T-helper 1 cell treated with Interleukin-12 subunit alpha and Interleukin-12 subunit beta and Interleukin-4 antibody, amounts not matched to agents 30 ng/mL and 1 ng/mL, for 36 hours (primary cell): ENCODE data around the gene ZBTB38. TPM values are rescaled to one million over a fixed set of nuclear protein-coding genes. Genes with fewer than 3 reads are reported as not detected.

ENCODE experiments used
- intact Hi-C: fragments of 100-400 bp; cut with micrococcal nuclease; formaldehyde crosslinking; loops from one replicate; pipeline ENCODE4 v1.15.1; 2024
- total RNA-seq: library from RNA; stranded (reverse); gene quantifications from 2 replicates; pipeline ENCODE4 v1.2.3, GENCODE V29; 2022

Gene ZBTB38
- total RNA-seq, 1 donor from 2014 or later: 27.4 TPM

DNA sequence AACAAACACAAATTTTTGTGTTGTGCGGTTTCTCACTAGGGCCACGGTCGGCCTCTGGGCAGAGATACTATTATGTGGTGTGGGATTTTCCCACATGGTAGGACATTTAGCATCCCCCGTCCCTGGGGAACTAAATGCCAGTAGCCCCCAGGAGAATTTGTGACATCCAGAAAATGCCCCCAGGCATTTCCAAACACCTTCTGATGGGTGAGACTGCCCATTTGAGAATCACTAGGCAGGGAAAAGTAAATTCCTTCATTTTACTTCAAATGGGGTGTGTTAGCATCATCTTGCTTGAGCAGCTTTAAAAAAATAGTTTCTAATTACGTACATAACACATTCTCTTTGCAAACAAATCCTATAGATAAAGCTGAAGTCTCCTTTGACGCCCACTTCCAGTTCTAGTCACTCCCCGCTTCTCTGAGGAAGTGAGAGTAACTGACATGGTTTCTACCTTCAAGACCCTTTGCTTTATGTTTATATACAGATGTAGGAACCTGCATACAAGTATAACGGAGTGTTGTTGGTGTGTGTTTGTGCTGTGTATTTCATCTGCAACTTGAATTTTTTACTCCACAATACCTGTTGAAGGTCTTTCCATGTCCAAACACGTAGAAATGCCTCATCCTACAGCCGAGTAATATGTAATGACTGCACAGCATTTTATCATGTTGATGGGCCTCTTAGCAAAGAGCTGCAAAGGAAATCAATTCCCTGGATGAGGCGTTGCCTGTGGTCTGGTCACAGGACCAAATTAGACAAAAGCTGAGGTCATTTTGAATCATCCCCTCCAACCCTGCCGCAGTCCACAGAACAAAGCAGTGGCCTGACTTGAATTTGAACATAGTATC is 31.4 kb upstream of the ZBTB38 start:
- intact Hi-C loops: no loop called here

DNA sequence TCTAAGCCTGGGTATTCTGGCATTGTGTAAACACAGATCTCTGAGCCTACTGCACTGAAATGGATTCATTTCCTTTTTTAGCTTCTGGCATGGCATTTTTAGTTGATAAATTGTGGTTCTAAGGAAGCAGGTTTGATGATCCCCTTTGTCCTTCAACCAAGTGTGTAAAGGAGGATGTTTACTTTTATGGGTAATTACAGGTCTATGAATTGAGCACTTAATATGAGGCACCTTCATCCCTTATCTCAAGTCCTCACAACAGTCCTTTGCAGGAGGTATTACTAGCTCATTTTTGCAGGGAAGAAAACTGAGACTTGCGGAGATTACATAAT is 30.8 kb upstream of the ZBTB38 start:
- intact Hi-C loops: no loop called here

DNA sequence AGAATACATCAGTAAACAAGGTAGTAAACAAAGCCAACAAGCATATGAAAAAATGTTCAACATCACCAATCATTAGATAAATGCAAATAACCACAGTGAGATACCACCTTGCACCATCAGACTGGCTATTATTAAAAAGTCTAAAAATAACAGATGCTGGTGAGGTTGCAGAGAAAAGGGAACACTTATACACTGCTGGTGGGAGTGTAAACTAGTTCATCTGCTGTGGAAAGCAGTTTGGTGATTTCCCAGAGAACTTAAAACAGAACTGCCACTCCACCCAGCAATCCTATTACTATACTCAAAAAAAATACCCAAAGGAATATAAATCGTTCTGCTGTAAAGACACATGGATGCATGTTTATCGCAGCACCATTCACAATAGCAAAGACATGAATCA is 30.3 kb upstream of the ZBTB38 start:
- intact Hi-C loops: no loop called here

DNA sequence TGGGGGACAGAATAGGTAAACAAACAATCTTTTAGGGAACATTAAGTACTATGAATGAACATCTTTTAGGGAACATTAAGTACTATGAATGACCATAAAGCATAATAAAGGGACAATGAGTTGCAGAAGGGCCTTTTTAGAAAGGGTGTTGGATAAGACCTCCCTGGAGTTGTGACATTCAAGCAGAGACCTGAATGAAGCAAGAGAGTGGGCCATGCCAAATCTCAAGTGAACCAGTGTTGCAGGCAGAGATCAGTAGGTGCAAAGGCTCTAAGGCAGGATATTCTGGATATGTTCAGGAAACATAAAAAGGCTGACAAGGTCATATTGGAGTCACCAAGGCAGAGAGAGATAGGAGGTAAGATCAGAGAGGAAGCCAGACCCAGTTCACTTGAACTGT is 29.4 kb upstream of the ZBTB38 start:
- intact Hi-C loops: no loop called here

DNA sequence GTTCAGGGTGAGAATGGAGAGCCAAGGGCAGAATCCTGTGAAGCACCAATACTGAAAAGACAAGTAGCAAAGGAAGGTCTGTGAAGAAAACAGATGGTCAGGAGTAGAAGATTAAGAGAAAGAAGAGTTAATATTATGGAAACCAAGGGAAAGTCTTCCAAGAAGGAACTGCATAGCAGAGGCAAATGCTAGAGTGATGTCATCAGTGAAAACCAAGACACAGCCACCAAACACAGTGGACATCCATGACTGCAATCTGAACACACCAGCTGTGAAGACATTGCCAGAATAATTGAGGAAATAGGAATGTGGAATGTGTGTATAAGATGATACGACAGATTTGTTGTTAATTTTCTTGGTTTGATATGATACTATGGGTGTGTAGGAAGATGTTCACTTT is 26.8 kb upstream of the ZBTB38 start:
- intact Hi-C loops: no loop called here

DNA sequence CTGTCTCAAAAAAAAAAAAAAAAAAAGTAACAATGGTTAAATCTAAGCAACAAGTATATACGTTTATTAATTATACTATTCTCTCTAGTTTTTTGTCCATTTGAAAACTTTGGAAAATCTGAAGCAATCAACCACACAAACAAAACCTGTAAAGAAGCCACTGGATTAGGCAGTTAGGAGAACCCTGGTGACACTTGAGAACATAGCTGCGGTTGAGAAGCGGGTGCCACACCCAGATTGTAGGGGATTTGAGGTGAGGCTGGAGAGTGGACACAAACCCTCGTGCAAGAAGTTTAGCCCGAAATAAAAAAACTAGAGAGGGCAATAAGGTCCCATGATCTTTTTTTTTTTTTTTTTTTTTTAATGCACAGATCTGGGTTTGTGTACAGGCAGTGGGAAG is 25.9 kb upstream of the ZBTB38 start:
- intact Hi-C loops: no loop called here

DNA sequence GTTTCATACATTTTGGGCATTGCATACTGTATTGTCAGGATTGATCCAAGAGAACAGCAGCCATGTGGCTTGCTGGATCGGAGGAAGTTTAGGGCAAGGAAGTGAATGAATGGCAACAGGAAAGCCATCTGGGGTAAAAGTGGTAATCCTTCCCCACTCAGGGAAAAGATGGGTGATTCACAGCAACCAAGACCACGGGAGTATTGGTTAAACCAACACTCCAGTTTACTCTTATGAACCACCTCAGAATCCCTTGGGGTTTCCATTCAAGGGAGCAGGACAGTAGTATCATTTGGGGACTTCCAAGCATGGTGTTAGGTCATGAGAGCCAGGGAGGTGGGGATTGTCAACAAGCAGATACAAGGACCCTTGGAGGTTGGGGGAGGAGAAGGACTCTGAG is 25.2 kb upstream of the ZBTB38 start:
- intact Hi-C loops: no loop called here

DNA sequence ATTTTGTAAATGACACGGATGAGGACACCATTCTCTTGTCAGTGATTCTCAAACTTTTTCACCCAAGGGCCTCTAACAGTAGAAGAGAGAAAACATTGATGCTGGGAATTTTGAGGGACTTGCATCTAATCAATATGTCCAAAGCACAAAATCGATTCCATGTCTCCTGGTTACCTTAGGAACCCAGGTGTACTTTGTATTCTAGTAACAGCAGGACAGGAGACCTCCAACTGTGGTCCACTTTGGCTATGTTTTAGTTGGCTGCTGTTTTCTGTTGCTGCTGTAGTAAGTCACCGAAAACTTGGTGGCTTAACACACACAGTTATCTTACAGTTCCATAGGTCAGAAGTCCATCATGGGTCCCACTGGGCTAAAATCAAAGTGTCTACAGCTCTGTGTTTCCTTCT is 24.4 kb upstream of the ZBTB38 start:
- intact Hi-C loops: no loop called here

DNA sequence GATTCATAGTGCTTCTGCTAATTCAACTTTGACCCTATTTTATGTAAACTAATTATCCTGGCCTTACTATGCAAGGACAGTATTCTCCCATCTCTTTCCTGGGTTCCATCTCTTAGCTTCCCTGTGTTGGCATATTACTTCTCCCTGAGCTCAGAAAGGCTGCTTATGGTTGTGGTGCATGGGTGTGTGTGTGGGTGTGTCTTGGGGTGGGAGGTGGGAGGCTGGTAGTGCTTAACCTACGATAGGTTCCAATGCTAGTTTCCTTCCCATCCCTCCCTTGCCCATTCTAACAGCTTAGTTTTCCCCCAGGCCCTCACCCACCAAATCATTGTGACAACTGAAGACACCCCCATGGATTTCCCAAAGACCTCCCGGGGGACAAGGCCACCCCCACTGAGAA is 22.8 kb upstream of the ZBTB38 start:
- intact Hi-C loops: no loop called here

DNA sequence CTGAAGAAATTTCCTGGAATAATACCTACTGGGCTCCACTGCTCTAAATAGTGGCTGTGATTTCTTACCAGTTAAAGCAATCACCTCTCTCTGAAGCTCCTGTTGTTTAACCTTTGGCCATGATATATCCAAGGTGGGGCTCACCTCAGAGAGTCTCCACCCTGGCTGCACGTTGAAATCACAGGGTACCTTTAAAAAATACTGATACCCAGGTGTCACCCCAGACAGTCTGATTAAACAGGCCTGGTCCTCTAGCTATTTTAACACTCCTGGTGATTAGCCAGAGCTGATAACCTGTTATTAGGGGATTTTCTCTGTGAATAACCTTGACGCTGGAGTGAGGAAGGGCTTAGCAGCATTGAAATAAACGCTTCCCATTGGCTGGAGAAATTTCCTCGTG is 22.3 kb upstream of the ZBTB38 start:
- intact Hi-C loops: loop anchor here (2.0 kb wide), 1 partner anchor 25 kb away; no protein-coding TSS in a partner anchor

DNA sequence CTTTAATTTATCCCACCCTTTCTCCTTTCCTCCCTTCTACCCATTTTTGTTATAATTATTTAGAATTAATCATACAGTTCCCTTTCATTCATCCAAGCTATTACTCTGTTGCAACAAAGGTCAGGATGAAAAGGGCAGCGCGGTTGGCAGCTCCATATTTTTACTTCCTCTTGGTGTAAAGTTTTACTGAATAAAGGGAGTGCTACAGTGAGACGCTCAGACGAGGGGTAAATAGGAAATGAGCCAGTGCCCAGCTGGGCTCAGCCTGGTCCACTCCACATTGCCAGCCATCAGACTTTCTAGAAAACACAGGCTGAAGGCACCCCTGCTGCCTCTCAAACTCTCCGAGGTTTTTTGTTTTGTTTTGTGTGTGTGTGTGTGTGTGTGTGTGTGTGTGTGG is 21.9 kb upstream of the ZBTB38 start:
- intact Hi-C loops: loop anchor here (2.0 kb wide), 1 partner anchor 26 kb away; no protein-coding TSS in a partner anchor

DNA sequence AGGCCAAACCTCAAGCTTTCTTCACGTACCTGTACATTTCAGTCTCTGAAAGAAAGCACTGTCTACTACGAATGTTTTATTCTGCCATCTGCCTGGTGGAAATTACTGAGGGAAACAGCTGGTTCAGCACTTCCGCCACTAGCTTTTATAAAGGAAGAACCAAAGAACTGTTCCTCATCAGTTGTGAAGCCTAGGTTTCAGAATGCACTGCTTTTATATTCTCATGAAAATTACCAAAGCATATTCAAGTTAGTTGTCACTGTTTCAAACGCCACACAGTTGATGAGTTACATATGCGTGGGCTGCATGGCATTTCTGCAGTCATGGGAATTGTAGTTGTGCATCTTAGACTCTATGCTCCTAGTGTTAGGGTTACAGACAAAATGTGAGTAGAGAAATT is 21.5 kb upstream of the ZBTB38 start:
- intact Hi-C loops: loop anchor here (2.0 kb wide), 1 partner anchor 26 kb away; no protein-coding TSS in a partner anchor

DNA sequence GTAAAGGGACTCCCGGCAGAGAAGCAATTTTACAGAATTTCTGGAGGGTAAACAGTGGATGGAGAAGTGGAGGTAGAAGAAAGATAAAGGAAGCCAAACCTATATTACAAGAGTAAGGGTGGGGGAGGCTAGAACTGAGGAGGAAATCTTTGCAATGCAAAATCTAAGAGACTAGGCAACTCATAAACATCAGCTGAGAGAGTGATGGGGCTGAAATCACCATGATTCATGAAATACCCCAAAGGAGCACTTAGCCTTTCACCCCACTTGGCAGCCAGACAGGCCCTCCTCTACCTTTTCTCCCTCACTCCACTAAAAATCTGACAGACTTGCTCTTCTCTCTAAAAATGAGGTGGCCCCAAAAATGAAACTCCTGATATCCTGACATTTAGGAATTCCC is 19.5 kb upstream of the ZBTB38 start:
- intact Hi-C loops: no loop called here

DNA sequence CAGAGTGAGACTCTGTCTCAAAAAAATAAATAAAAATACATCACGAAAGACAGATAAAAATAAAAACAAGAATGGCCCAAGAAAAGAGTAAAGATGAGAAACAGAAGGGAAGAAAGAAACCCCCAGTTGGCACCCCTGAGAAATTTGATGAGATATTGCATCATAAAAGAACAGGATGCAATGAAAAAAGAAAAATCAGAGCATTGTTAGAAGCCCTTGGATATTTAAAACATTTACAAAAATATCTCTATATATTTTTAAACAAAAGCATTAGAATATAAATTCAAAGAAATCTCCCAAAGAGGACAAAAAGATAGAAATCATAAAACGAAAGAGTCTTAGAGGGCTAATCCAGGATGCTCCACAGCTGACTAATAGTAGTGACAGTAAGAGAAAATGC is 18.6 kb upstream of the ZBTB38 start:
- intact Hi-C loops: no loop called here

DNA sequence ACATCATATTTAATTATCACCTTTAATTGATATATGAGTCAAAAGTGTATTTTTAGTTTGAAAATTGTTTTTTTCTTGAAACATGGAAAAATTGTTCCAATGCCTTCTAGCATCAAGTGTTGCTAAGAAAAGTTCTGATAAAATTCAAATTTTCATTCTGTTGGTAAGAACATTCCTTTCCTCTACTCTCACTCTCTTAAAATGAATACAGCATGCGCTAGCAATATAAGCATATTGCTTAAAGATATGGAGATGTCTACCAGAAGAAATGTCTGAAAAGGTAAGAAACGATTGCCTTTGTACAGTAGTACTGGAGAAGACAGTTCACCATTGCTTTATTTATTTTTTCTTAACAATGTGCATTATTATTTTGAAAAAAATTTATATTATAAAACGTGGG is 17.6 kb upstream of the ZBTB38 start:
- intact Hi-C loops: no loop called here

DNA sequence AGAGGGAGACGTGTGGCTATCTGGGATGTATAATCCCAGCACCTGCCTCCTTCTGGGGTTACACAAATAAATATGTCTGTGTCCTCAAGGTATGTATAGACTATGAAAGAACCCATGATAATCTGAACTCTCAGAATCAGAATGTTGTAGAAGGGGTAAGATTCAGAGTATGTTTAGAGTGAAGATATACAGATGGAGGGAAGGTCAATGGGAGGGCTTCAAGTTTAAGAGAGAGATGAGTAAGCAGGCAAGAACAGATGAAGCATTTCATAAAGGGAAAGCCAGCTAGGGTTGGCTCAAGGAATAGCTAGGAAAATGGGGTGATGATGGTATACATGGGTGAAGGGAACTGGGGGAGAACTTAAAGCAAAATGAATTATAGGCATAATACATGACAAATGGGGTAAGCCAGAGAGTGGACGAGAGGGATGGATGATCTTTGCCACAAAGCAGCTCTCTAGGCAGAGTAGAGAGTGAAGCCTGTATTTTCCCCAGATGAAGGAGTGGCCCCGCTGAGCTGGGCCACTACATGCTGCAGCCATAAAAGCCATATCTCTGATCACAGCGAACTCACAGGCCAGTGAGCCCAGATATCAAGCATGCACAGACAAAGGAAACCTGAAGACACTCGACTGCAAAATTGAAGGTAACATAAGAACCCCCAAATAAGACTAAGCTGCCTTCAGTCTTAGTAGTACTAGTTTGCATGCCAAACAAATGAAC is 15.9 kb upstream of the ZBTB38 start:
- intact Hi-C loops: no loop called here

DNA sequence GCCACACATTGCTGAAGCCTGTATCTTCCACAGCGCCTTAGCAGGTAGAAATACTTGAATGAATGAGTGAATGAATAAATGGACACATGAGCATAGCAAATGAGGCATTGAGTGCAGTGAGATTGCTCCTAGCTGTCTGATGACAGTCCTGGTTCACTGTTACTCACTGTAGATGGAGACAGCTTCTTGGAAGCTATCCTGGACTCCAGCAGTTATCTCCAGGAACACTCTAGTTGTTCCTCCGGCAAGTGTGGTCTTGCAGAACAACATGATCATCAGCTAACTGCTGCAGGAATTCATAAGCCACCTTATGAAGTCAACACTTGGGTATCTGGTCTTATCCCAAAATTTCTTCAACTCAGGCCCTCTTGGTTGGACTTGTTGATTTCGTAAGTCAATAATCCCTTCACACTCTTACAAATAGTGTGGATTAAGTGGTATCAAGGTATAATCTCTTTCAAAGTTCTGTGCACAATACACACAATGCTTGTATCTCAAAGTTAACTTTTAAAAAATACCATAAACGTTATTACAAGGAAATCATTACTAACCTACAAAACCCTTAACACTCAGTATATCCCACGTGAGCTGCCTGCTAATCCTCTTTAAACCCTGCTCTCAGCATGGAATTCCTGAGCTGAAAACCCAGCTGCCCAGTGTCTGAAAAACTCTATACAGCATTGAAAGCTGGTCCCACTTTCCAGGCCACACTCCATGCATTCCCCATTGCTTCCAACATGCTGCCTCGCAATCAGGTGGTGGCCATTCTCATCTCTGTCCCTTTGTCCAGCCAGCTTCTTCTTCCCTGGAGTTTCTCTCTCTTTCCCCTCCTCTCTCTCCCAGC is 14.4 kb upstream of the ZBTB38 start:
- intact Hi-C loops: no loop called here

DNA sequence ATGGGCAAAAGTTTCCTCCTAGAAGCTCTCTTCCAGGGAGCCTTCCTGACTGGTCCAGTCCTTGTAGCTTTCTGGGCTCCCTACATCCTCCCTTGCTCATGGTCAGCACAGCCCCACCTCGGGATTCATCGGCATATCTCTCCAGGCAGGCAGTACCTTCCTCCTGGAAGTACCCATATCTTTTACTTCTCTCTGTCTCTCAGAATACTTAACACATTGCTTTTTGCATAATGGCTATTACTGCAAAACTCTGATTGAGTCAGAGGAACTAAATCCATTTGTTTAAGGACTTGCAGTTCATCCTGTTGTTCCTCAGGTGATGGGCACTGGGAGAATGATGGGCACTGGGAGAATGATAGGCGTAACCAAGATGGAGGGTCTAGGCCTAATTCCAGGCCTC is 13.8 kb upstream of the ZBTB38 start:
- intact Hi-C loops: no loop called here

DNA sequence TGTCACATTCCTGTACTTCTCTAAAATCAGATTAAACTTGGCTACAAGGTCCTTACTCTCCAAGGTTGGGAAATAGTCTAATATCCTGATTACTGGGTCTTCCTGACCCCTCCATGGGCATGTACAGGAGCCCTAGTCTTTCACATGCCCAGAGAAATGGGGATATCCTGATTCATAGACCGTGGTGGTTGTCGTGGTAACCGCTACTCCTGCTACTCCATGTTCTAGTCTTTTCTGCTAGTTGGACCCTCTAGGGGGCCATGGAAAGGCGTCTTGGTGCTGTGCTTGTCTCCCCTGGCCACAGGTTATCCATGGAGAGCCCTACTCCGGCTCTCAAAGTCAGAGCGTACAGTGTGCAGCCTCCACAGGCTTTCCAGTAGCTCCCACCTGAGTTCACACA is 13.1 kb upstream of the ZBTB38 start:
- intact Hi-C loops: no loop called here

DNA sequence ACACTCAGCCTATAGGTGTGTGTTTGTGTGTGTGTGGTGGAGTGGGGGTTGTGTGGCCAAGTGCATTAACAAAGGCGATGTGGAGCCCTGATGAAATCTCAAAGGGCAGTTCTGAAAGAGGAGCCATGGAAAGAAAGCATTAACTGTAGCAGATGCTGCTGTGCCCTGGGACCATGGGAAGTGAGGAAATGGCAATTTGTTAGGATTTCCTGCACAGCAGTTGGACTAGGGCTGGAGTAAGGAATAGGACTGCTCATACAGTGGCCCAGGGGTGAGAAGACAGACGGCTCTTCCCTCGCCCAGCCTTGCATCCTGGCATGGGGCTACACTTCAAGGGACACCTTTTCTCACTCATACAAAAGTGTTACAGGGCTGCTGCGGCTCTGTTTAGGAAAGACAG is 12.3 kb upstream of the ZBTB38 start:
- intact Hi-C loops: no loop called here

DNA sequence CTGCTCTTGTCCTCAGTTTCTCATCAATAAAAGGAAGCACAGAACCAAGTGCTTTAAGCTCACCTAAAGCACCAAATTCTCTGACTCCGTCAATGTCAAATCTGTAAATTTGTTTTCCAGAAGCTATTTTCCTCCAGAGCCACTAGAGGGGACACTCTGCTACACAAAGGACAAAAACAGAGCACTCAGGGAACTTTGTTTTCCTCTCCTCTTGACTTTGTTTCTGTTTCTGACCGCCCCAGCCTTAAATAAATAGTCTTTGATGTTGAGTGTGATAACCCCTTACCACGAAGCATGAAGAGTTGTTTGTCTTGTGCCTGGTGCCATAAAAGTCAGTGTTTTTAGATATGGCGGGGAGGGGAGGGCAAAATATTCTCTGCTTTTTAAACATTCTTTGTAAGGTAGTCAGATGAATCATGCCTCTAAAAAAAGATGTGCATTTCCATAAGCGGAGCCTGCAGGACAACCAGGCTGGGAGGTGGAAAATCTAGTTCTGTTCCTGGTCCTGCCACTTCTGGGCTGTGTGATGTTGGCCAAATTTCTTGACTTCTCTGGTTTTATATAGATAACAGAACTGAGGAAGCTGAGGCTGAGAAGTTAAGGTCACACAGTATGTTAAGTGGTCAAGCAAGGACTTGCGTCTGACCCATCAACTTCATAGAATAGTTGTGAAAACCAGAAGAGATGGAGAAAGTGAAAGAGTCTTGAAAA is 7.3 kb upstream of the ZBTB38 start:
- intact Hi-C loops: loop anchor here (1.0 to 5.0 kb wide), 7 partner anchors 50 to 281 kb away; no protein-coding TSS in a partner anchor
